HG03457 (cell line): ENCODE measurements around the gene THAP10.
"Not testable (repeated sequence)": the region's sequence is repeated elsewhere in the genome, so short reads cannot be mapped to it uniquely, and the experiment has no call there.

Source experiments
- ATAC-seq: cut with Tn5 transposase; IDR thresholded peaks from one replicate; pipeline ENCODE4 v1.9.1; 2021; ENCODE audit warnings: moderate number of reproducible peaks; ENCODE audit not compliant: unreplicated experiment

THAP10 gene

GRCh38 chr15:70879401-70879800, 12.8 kb downstream of the THAP10 start:
- no peak for ATAC-seq

- no peak for ATAC-seq
Measured at GRCh38 chr15:70876683-70877082, 15.6 kb downstream of the THAP10 start.

GRCh38 chr15:70876011-70876410, 16.2 kb downstream of the THAP10 start:
- no peak for ATAC-seq

- ATAC-seq: no peak
Measured at GRCh38 chr15:70875001-70875782, 17.0 kb downstream of the THAP10 start.

GRCh38 chr15:70873232-70874054, 18.8 kb downstream of the THAP10 start:
- ATAC-seq: no peak

GRCh38 chr15:70871490-70871889, 20.7 kb downstream of the THAP10 start:
- ATAC-seq: not testable (repeated sequence)

GRCh38 chr15:70870051-70870450, 22.2 kb downstream of the THAP10 start:
- ATAC-seq: no peak

- ATAC-seq: no peak
Measured at GRCh38 chr15:70869346-70869745, 22.9 kb downstream of the THAP10 start.

- ATAC-seq: no peak
Measured at GRCh38 chr15:70867911-70868467, 24.2 kb downstream of the THAP10 start.

GRCh38 chr15:70866982-70867641, 25.1 kb downstream of the THAP10 start:
- no peak for ATAC-seq

- ATAC-seq: no peak
Measured at GRCh38 chr15:70863450-70864218, 28.6 kb downstream of the THAP10 start.

GRCh38 chr15:70859998-70860397, 32.2 kb downstream of the THAP10 start:
- ATAC-seq: no peak

GRCh38 chr15:70859322-70859908, 32.8 kb downstream of the THAP10 start:
- no peak for ATAC-seq

- ATAC-seq: not testable (repeated sequence)
Measured at GRCh38 chr15:70858614-70859321, 33.5 kb downstream of the THAP10 start.

- no peak for ATAC-seq
Measured at GRCh38 chr15:70857562-70858285, 34.5 kb downstream of the THAP10 start.

- ATAC-seq: no peak
Measured at GRCh38 chr15:70856884-70857561, 35.2 kb downstream of the THAP10 start.

- ATAC-seq: no peak
Measured at GRCh38 chr15:70856177-70856883, 35.9 kb downstream of the THAP10 start.

- ATAC-seq: no peak
Measured at GRCh38 chr15:70855764-70856163, 36.5 kb downstream of the THAP10 start.
